Neutrophil (primary cell): ENCODE measurements around the gene USP54.

ENCODE experiments used
- H3K27ac ChIP-seq: fragments of 200-600 bp; sonication (generic); 2 replicates; pipeline ENCODE4 v1.5.1; 2016; ENCODE audit warnings: mild to moderate bottlenecking, moderate library complexity
- H3K27me3 ChIP-seq: fragments of 200-600 bp; sonication (generic); 2 replicates; pipeline ENCODE4 v1.6.0; 2016; ENCODE audit warnings: mild to moderate bottlenecking
- H3K36me3 ChIP-seq: fragments of 200-600 bp; sonication (generic); 2 replicates; pipeline ENCODE4 v1.5.1; 2017
- H3K4me1 ChIP-seq, 2 experiments: fragments of 200-600 bp in 1 of 2; sonication (generic) in 1 of 2; 1 replicate in 1 of 2; 2 replicates in 1 of 2; pipeline versions ENCODE4 v1.5.1 to v1.6.1; 2013 to 2016; ENCODE audit warnings: low read depth in 1 of 2, low read length in 1 of 2, mild to moderate bottlenecking in 1 of 2, moderate library complexity in 1 of 2; ENCODE audit not compliant: control insufficient read depth in 1 of 2, insufficient read depth in 1 of 2
- H3K4me3 ChIP-seq, 2 experiments: fragments of 200-600 bp in 1 of 2; sonication (generic) in 1 of 2; 1 replicate in 1 of 2; 2 replicates in 1 of 2; pipeline ENCODE4 v1.5.1; 2013 to 2016; ENCODE audit warnings: low read depth in 1 of 2, low read length in 1 of 2, mild to moderate bottlenecking in 1 of 2, moderate library complexity in 1 of 2
- H3K9me3 ChIP-seq: fragments of 200-600 bp; sonication (generic); 2 replicates; pipeline ENCODE4 v1.5.1; 2016
- TF ChIP-seq, protein P1 (sequence below): fragments of 200-600 bp; sonication (generic); IDR thresholded peaks from 2 replicates; pipeline ENCODE4 v1.5.1; 2016; ENCODE audit warnings: antibody characterized with exemption

Gene USP54

DNA sequence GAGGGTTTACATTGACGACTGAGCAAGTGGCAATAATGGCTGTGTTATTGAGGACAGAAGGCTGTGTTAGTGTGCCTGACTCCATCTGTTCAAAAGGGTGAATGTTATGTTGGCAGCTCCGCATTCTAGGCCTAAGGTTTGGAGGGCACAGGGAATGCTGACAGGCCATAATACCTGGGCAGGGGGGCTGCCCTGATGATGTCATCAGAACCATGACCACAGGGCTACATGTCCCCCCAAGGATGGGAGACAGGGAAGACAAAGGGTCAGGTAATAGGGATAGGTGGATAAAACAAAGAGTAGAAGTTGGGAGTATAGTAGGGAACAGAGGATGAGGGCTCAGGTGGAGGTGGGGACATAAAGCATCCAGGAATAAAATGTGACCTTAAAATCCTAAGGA lies 93.5 kb downstream of the USP54 start:
- H3K4me1 ChIP-seq, result peaks cover 40 to 41% of the 10 kb centered on the region in 2 experiments
- no peaks in the 10 kb centered on the region for H3K9me3 ChIP-seq
- TF ChIP-seq, protein P1, sequence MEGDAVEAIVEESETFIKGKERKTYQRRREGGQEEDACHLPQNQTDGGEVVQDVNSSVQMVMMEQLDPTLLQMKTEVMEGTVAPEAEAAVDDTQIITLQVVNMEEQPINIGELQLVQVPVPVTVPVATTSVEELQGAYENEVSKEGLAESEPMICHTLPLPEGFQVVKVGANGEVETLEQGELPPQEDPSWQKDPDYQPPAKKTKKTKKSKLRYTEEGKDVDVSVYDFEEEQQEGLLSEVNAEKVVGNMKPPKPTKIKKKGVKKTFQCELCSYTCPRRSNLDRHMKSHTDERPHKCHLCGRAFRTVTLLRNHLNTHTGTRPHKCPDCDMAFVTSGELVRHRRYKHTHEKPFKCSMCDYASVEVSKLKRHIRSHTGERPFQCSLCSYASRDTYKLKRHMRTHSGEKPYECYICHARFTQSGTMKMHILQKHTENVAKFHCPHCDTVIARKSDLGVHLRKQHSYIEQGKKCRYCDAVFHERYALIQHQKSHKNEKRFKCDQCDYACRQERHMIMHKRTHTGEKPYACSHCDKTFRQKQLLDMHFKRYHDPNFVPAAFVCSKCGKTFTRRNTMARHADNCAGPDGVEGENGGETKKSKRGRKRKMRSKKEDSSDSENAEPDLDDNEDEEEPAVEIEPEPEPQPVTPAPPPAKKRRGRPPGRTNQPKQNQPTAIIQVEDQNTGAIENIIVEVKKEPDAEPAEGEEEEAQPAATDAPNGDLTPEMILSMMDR, result no peak
- H3K36me3 ChIP-seq, result no peaks in the 10 kb centered on the region
- no peak overlapping the region for H3K27ac ChIP-seq
- H3K4me3 ChIP-seq, result no peak overlapping the region
- no peaks in the 10 kb centered on the region for H3K27me3 ChIP-seq

DNA sequence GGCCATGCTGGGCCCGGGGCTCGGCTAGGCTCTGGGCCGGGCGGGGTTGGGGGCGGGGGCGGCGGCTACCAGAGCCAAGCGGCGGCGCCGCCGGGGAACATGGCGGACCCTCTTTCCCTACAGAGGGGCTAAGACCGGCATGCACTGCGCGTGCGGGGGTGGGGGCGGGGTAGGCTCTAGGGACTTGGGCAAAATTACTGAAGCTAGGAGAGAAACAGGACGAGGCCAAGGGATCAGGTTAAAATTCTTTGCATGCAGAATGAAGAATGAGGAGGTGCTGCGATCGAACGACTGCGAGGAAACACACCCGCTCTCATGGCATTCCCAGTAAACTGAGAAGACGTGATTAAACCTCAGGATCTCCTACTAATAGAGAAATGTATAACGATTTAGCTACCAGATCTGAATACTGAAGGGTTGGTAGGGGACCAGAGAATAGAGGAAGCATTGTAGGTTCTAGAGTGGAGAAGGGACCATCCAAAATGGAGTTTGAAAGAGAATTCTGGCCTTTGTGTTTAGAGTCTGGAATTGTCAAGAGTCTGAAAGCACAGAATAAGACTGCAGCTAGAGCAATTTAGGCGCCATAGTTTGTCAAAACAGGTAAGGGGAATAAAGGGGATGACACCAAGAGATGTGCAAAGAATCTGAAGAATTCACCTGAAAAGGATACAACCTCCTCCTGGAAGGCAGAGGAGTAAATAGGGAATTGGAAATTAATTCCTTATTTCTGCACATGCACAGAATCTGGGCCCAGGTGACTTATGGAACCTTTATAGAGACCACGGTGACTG lies 95.1 kb downstream of the USP54 start, which contains the start of gene PPP3CB:
Gene PPP3CB (minus strand): TSS at position 141 of the 791 bp plus-strand sequence. CDS start 135 bp downstream, at position 6.
- Histone ChIP-seq H3K9me3 (no peaks in the 10 kb centered on the region), H3K36me3 (no peaks in the 10 kb centered on the region), H3K4me3 (peak within 1 kb of the TSS; percentile 82 to 93)

DNA sequence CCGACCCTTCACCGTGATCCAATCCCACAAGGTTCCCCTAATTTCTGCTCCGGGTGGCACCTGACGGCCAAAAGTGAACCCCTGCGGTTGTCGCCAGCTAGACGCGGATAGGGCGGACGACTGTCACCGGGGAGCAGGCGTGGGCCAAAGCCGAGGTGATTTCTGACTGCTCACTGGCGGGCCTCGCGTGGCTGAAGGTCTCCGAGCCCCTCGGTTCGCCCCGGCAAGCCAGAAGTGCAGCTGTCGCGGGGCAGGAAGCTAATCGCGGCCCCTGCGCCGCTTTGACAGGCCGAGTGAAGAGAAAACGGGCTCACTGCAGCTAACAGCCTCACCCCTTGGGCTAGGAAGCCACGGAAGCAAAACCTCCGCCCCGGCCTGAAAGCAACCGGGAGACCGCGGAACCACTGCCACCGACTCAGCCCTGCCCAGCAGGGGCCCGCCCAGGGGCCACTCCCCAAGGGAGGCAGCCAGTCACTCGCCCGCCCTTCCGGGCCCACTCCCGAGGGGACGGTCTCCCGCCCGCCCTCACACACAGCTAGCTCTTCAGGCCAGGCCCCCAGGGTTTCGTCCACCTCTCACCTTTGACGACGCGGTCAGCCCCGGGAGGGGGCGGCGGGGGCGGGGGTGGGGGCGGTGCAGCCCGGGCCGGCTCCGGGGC lies 95.8 kb downstream of the USP54 start:
- TF ChIP-seq, protein P1, result peak; percentile 17
- no peaks in the 10 kb centered on the region for H3K27me3 ChIP-seq
- H3K9me3 ChIP-seq, result no peaks in the 10 kb centered on the region
- no peaks in the 10 kb centered on the region for H3K36me3 ChIP-seq
- peaks cover 34 to 35% of the 10 kb centered on the region in 2 experiments for H3K4me1 ChIP-seq
- H3K4me3 ChIP-seq, result peak overlapping the region; percentile 82 to 93
- peak overlapping the region; percentile 98 for H3K27ac ChIP-seq

More for the DNA sequence above, 95.1 kb downstream of the USP54 start, which contains the start of gene PPP3CB:
- Histone ChIP-seq H3K4me1 (peaks cover 41 to 42% of the 10 kb centered on the region in 2 experiments), H3K27ac (peak within 1 kb of the TSS; percentile 98), H3K27me3 (no peaks in the 10 kb centered on the region)
- TF ChIP-seq, protein P1, result no peak

DNA sequence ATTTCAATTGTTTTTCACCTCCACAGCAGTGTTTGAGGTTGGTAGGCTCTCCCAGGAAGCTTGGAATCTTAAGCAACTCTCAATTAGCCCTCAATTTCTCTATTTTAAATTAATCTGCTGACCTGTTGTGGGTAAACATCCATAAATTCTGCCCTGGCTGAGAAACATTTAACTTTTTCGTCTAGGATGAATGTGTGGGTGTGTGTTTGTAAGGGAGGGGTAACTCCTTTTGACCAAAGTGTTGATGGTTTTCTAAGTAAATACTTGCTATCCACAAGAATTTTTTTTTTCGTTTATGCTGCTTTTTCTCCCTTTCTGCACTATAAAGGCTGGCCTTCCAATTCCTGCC lies 96.3 kb downstream of the USP54 start:
- H3K27me3 ChIP-seq, result no peaks in the 10 kb centered on the region
- H3K4me1 ChIP-seq, result peaks cover 34 to 35% of the 10 kb centered on the region in 2 experiments
- TF ChIP-seq, protein P1, result no peak
- no peaks in the 10 kb centered on the region for H3K36me3 ChIP-seq
- H3K4me3 ChIP-seq, result peak overlapping the region; percentile 82 to 93
- H3K9me3 ChIP-seq, result no peaks in the 10 kb centered on the region
- H3K27ac ChIP-seq, result peak overlapping the region; percentile 98

DNA sequence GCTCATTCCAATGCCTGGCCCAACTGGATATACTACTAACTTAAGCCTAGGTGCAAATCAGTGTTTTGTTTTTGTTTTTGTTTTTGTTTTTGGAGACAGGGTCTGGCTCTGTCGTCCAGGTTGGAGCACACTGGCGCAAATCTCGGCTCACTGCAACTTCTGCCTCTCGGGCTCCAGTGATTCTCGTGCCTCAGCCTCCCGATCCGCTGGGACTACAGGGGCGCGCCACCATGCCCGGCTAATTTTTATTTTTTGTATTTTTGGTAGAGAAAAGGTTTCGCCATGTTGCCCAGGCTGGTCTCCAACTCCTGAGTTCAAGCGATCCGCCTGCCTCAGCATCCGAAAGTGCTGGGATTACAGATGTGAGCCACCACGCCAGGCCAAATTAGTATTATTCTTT lies 96.9 kb downstream of the USP54 start:
- Histone ChIP-seq H3K27ac (peak overlapping the region; percentile 98), H3K9me3 (no peaks in the 10 kb centered on the region), H3K4me1 (peaks cover 34 to 35% of the 10 kb centered on the region in 2 experiments), H3K36me3 (no peaks in the 10 kb centered on the region), H3K4me3 (peak overlapping the region; percentile 82 to 93), H3K27me3 (no peaks in the 10 kb centered on the region)
- TF ChIP-seq, protein P1, result no peak
